ENCODE results near the gene KCNJ12.
"Not testable (repeated sequence)": the region's sequence is repeated elsewhere in the genome, so short reads cannot be mapped to it uniquely, and the experiment has no call there.

KCNJ12 gene

DNA sequence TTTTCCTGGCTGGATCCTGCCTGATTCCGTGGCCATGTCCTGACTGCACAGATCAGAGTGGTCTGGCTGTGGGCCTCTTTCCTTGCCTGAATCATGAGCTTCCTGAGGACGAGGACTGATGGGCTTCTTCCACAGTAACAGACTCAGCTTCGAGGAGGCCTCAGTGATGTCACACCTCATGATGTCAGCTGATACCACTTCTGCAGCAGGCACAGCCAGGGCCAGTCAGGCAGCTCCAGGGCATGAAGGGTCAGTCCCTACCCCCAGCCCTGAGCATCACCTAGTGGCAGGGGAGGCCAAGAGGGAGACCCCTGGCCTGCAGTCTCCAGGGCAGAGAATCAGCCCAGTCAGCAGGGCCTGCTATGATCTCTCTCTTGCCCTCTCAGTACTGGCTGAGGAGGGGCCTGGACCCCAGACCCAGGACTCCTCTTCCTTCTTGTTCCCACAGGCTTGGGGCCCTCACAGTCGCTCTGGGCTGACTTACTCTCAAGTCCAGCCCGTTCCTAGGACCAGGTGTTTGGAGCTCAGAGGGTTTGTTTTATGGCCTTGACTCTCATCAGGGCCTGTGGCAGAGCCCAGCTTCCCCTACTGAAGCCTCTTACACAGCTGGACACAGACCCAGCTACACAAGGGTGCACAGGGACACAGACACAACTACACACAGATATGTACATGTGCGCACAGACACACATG, 26.7 kb upstream of the KCNJ12 start:
- DNase-seq = not testable (repeated sequence)

DNA sequence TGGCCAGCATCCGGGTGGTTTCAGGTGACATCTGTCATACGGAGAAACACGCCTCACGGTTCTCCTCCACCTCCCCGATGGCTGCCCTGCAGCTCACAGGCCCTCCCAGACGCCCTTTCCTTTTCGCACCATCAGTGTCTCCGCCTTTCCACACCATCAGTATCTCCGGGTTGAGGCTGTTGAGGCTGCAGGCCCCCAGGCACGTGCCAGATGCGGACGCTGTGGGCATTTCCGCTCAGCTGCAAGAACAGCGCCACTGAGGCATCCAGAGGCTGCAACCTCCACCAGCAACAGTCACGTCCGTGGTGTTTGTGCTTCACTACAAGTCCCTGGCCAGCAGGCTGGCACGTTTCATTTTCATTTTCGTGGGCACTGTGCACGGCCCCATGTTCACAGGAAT, 25.7 kb upstream of the KCNJ12 start:
- DNase-seq = not testable (repeated sequence)

DNA sequence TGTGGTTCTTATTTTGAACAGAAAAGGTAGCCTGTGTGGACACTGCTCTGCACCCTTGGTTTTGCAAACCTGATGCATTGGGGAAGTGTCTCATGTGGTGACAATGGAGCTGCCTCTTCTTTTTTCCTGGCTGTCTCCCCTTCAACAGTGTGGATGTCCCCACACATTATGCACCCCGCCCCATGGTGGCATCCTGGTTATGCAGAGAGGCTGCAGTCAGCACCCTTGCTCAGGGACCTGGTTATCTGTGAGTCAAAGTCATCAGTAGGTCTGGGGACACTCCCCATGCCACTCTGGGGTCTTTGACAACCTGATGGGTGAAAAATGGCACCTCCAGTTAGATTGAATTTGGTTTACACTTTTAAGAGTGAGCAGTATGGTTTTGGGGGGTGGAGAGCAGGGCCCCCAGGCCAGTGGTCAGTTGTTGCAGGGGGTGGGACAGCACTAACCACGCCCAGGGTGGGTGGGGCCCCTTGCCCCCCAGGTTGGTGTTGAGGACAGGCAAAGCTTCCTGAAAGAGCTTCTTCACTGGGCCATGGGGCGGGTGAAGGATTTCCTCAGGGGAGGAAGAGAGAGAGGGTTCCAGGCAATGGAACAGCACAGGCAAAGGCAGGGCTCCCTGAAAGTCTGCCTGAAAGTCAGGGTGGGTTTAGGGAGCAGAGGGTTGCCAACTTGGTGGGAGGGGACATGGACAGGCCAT, 24.6 kb upstream of the KCNJ12 start:
- peak; percentile 19 for DNase-seq

DNA sequence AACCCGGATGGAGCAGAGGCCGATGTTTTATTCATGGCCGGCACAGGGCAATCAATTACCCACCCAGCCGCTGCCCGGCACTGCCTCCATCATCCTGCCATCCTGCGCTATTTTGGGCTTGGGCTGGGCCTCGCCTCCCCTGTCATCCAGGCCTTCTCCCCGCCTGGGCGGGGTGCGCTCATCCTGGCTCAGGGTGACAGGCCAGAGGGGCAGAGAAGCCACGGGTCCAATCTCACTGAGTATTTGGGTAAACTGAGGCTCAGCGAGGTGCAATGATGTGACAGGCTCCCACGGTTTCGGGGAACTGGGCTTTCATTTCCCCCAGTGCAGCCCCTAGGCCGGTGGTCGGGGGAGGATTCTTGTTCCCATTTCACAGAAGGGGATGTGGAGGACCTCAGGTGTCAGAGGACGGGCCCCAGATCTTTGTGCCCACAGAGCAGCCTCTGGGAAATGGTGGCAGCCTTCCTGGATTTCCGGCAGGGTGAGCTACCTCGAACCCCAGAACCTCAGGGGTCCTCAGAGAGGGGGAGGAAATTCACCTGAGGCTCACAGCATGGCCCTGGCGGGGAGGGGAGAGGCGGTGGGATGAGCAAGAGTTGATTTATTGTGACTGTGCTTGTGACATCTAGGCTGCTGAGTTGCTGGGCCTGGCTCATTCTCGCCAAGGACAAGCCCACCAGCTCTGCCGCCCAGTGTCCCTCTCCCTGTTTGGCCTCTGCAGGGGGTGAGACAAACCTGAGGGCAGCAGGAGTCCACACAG, 23.8 kb upstream of the KCNJ12 start:
- DNase-seq = no peak

DNA sequence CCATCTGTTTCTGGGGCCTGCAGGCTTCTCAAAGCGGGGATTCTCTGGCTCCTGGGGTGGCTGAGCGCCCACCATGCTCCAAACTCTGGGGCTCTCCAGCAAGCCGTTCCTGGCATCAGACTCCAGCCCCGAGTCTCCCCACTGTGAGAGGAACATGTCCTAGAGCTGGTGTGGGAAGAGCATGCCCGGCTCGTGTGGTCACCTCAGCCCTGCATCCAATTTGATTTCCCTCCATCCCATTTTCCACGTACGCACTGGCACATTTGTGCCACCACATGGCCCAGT, 23.2 kb upstream of the KCNJ12 start:
- DNase-seq = no peak

DNA sequence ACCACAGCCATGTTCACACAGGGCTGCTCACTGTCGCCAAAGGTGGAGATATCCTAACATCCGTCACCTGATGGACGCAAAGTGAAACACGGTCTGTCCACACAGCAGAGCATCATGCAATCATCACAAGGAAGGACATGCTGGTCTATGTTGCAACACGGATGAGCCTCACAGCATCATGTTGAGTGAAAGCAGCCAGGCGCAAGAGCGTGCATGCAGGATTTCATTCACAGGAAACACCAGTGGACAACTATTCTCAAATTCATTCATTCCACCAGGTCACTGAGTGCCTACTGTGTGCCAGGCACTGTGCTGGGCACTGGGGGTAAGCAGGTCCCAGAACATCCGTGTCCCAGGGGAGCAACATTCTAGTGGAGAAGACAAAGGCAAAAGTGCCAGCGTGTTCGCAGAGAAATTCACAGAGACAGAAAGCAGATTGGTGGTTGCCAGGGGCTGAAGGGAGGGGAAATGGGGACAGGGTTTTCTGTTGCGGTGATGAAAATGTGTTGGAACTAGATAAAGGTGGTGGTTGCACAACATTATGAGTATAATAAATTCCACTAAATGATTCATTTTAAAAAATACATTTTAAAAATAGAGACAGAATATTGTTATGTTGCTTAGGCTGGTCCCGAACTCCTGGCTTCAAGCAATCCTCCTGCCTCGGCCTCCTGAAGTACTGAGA, 22.7 kb upstream of the KCNJ12 start:
- peak; percentile 73 for DNase-seq

DNA sequence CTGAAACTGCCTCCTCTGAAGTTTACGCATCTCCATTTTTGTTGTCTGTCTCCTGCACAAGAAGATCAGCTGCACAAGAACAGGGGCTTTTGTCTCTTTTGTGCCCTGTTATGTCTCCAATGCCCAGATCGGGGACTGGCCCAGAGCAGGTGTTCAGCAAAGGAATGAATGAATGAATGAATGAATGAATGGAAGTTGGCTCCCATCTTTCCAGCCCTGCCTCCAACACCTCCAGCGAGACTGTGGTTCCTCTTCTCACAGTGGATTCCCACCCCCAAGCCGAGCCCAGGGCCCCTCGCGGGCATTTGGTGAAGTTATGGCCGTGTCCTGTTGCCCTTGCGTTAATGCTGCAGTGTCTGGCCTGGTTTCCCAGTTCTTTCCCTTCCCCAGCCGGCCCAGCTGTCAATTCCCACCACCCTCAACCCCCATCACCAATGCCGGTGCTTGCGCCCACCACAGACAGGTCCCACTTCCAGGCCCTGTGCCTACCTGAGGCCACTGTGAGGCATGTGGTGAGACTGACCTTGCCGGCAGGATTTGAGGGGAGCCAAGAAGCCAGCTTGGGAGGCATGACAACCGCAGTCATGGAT, 21.3 kb upstream of the KCNJ12 start:
- no peak for DNase-seq

DNA sequence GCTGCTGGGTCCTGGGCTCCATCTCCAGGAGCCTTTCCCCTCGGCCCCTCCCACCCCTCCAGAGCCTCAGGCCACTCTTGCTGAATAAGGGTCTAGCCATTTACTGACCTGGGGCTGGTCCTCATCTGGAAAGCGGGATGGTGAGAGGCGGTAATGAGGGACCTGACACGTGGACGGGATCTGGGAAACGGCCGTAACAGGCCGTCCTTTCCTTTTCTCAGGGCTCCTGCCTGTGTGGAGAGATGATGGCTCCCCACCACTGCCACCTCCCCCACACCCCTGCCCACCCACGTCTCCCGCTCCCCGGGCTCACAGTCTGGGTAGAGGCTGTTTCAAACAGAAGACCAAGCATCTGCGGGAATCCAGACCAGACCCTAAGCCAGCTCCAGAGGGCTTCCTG, 20.6 kb upstream of the KCNJ12 start:
- DNase-seq = no peak

DNA sequence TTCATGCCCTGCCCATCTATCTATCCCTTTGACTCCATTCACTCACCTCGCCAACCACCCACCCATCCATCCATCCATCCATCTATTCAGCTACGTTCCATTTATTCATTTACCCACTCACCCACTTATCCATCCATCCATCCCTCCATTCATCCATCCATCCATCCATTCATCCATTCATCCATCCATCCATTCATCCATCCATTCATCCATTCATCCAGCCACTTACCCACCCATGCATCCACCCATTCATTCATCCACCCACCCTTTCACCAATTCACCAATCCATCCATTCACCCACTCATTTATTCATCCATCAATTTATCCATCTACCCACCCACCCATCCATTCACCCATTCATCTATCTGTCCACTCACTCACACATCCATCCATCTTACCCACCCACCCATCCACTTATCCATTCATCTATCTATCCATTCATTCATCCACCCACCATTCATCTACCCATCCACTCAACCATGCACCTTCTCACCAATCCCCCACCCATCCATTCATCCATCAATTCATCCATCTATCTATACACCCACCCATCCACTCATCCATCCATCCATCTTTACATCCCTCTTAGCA, 19.5 kb upstream of the KCNJ12 start:
- no peak for DNase-seq

DNA sequence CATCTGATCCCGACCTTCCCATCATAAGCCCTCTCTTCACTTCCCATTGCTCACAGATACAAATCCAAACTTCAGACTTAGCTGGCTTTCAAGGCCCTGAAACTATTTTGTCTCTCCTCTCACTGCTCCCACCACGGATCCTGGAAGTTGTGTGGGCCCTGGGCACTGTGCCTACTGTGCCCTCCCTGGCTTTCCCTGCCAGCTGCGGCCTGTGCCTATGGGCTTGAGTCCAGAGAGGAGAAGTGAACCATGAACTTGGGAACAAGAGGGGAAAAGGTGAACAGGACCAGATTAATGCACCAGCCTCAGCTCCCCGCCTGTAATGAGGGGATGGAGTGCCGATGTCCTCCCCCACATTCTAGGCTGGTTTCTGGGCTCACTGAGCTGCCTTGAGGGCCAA, 18.9 kb upstream of the KCNJ12 start:
- no peak for DNase-seq

DNA sequence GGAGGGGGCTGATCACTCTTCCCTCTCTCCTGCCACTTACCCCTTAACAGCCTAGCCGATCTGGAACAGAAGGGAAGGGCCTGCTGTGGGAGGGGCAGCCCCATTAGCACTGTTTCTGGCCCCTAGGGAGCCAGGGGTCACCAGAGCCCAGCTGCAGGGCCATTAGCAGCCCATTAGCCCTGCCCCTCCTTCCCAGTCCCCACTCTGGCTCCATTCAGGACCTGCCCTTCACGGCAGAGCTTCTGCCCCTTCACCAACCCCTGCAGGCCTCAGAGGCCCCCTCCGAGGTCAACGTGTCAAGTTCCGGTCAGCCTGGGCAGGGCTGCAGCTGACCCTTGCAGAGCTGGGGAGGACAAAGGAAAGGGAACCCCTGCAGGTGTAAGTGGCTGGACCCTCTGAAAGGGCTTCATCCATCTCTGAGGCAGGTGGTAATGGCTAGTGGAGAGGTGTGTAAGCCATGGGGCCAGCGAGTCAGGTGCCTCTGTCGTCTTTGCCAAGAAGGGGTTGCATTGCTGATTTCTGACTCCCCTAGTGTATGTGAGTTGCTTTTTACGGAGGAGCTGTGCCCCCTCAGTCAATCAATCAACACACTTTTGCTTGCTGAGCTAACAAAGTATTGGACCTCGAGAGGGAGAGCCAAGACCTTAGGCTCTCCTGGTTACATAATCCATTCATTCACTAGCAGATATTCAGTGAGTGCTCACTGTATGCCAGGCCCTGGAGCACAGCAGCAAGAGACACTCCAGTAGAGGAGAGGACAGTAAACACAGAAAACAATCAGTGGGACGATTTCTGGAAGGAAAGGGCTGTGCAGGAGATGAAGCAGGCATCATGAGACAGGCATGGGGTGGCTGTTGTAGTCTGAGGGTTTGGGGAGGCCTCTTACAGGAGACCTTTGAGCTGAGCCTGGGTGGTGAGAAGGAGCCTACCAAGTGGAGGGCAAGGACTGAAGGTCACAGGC, 18.2 kb upstream of the KCNJ12 start:
- no peak for DNase-seq

DNA sequence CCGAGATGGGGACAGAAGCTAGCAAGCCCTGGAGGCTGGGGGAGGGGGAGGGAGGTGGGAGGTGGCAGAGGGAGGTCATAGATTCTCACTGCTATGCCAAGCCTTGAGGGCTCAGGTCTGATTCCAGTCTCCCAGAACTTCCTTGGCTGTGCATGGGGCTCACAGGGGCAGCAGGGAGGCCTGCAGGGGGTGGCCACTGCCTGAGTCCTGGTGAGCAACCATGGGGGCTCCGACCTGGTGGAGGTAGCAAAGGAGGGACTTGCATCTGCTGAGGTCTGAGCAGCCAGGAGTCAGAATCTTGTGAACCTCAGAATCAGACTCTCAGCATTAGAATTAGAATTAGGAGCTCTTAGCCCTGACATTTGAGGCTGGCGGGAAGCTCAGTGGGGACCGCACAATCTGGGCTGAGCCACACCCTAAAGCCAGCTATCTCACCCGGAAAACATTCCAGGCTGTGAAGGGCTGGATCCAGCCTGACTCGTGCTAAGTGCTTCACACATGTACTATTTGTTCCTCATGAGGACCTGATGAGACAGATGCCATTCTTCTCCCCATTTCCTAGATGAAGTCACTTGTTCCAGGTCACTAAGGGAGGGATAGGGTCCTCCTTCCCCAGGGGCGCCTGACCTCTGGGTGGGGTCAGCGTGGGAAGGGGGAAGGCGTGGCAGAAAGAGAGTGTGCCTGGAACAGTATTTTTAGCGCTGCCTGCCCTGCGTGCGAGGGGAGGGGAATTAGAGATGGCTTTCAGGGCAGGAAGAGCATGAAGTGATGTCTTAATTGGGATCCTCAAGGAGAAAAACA, 17.3 kb upstream of the KCNJ12 start:
- DNase-seq = no peak

DNA sequence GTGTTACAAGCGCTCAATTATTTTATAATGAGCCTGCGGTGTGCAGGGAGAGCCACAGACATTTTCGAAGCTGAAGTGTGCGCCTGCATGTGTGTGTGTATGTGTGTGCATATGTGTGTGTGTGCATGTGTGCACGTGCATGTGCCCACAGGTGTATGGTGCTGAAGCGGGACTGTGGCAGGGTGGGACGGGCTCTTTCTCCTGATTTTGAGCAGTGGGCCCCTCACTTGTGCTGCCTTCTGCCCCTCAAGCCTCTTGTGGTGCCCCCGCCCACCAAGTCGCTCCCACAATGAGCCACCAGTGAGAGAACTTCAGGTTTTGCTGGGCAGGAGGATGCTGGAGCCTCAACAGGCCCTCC, 16.7 kb upstream of the KCNJ12 start:
- DNase-seq = no peak

DNA sequence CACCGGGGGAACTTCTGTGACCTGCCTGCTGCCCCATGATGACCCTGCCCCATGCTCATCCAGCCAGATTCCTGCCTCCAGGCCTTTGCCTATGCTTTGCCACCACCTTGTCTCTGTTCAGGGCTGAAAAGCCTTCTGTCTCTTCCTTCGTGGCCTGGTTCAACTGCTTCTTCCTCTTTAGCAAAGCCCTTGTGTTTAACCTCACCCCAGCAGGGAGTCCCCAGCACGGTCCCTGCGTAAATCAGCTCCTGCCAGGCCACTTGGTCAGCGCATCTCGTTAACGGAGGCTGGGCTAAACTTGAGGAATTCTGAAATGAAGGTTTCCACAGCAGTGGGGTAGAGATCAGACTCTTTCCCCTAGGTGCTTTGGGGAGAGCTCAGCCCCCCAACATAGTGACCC, 16.1 kb upstream of the KCNJ12 start:
- DNase-seq = no peak

DNA sequence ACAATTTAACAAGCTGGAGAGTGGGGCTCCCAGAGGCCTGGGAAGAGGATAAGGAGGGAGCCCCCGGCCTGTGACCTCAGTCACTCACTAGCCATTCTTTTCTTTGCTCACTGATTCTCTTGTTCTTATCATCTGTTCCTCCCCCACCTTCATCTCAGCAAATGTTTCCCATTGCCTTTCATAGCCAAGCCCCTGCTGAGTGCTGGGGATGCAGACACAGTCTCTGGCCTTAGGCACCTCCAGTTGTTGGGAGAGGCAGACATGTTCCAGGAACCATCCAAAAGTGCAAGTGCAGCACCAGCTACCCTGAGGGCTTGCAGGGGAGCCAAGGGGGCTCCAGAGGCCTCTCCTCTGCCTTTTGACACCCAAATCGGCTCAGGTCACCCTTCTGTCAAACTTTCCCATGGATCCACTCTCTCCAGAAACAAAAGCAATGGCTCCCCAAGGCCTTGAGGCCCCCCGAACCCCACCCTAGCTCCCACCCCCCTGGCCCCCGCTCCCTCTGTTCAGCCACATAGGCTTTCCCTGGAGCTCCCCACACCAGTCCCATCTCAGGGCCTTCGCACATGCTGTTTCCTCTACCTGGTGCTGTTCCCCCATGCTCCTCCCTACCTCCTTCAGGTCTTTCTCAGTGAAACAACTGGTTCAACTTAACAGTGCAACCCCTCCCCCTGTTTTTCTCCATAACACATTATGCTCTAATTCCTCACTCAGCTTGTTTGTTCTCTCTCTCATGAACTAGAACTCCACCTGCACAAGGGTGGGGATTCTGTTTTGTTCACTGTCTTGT, 14.9 kb upstream of the KCNJ12 start:
- no peak for DNase-seq

DNA sequence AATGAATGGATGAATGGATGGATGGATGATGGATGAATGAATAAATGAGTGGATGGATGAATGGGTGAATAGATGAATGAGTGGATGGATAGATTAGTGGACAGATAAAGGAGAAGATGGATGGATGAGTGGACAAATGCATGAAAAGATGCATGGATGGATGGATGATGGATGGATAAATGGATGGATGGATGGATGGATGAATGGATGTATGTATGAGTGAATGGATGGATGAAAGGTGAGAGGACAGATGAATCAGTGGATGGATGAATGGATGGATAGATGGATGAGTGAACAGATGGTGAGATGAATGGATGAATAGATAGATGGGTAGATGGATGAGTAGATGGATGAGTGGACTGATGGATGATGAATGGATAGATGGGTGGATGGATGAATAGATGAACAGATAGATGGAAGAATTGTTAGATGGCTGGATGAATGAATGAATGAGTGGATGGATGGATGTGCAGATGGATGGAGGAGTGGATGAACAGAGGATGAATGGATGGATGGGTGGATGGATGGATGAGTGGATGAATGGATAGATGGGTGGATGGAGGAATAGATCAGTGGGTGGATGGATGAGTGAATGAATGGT, 13.7 kb upstream of the KCNJ12 start:
- DNase-seq = no peak

DNA sequence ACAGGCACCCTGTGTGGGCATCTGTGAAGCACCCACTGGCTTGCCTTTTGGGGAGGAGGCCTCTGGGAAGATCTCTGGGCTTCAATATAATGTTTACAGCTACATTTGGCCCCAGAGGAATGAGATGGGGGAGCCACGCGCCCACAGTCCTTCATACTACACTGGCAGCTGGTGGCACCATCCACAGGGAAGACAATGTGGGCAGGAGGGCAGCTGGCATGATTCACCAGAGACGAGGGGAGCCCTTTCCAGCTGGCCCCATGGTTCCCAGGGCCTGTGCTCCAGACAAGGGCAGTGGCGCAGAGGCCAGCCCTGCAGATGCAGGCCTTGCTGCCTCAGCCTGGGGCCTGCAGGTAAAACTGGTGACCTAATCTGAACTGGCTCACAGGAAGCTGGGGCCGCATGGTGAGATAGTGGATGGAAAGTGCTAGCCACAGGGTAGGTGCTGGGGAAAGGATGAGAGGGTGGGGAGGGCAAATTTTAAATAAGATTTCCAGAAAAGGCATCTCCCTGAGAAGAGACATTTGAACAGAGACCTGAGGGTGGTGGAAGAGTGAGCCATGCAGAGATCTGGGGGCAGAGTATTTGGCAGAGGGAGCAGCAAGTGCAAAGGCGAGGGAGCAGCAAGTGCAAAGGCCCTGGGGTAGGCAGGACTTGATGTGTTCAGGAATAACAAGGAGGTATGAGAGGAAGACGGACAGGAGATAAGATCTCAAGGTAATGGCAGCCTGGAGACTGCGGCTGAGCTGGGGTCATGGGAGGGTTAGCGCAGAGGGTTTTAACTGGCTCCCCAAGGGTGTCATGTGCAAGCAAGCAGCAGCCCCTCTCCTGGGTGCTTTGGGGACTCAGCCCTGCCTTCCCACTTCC, 12.1 kb upstream of the KCNJ12 start:
- no peak for DNase-seq

DNA sequence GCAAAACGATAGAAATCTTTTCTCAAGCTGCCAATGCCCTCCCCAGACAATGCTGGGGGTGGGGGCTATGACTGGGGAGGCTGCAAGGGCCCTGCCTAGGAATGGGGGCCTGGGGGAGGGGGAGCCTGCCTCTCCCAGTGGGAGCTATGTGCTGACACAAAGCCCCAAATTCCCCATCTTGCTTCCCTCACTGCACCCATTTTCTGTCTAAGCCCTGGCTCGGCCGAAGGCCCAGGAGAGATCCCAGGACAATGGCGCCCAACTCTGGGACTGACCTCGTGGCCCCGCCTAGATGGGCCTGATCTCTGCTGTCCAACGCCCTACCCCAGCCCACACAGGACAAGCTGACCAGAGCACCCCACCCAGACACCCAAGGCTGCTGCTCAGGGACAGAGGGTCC, 11.1 kb upstream of the KCNJ12 start:
- no peak for DNase-seq
